Fibroblast of lung (primary cell): ENCODE results near the gene TLN1. TPM values are rescaled to one million over a fixed set of nuclear protein-coding genes. Genes with fewer than 3 reads are reported as not detected.

Source experiments
- DNase-seq, 2 donors: peaks; one replicate each; pipeline versions ENCODE4 v3.0.0 to v3.0.0-alpha.2; 2010; ENCODE audit warnings: low read depth in 2 of 2
- H2AFZ ChIP-seq: 2 replicates; pipeline ENCODE4 v1.5.1; 2012; ENCODE audit warnings: low read length, control low read depth, inconsistent platforms
- H3K27ac ChIP-seq: 2 replicates; pipeline ENCODE4 v1.5.1; 2011; ENCODE audit warnings: low read length, control low read depth; ENCODE audit not compliant: insufficient read depth
- H3K27me3 ChIP-seq: 2 replicates; pipeline ENCODE4 v1.5.1; 2011; ENCODE audit warnings: mild to moderate bottlenecking, low read length; ENCODE audit not compliant: control insufficient read depth, insufficient read depth
- H3K36me3 ChIP-seq: 2 replicates; pipeline ENCODE4 v1.5.1; 2011; ENCODE audit warnings: low read length; ENCODE audit not compliant: control insufficient read depth, insufficient read depth
- H3K4me1 ChIP-seq: 2 replicates; pipeline ENCODE4 v1.5.1; 2011; ENCODE audit warnings: low read length; ENCODE audit not compliant: control insufficient read depth, insufficient read depth; ENCODE audit errors: extremely low read depth
- H3K4me2 ChIP-seq: 2 replicates; pipeline ENCODE4 v1.5.1; 2011; ENCODE audit warnings: low read length, control low read depth; ENCODE audit not compliant: insufficient read depth; ENCODE audit errors: extremely low read depth
- H3K4me3 ChIP-seq, 4 experiments: fragments of 200-600 bp in 1 of 4; sonication (generic) in 1 of 4; replicated peaks in 1 of 4; 2 replicates each; pipeline ENCODE4 v1.5.1; 2011 to 2016; ENCODE audit warnings: low read length in 4 of 4, low read depth in 3 of 4, mild to moderate bottlenecking in 3 of 4, control low read depth in 2 of 4, inconsistent platforms in 1 of 4, mixed read lengths in 1 of 4; ENCODE audit not compliant: insufficient read depth in 1 of 4; ENCODE audit errors: control extremely low read depth in 1 of 4
- H3K79me2 ChIP-seq: 2 replicates; pipeline ENCODE4 v1.5.1; 2012; ENCODE audit warnings: mild to moderate bottlenecking, low read length, inconsistent platforms; ENCODE audit not compliant: control insufficient read depth, insufficient read depth
- H3K9ac ChIP-seq: 2 replicates; pipeline ENCODE4 v1.5.1; 2011; ENCODE audit warnings: mild to moderate bottlenecking, low read length, control low read depth; ENCODE audit not compliant: insufficient read depth
- H3K9me3 ChIP-seq: 2 replicates; pipeline ENCODE4 v1.5.1; 2012; ENCODE audit warnings: low read depth, low read length; ENCODE audit not compliant: control insufficient read depth, insufficient read depth
- H4K20me1 ChIP-seq: 2 replicates; pipeline ENCODE4 v1.5.1; 2011; ENCODE audit warnings: low read length; ENCODE audit not compliant: control insufficient read depth, insufficient read depth; ENCODE audit errors: extremely low read depth
- CTCF ChIP-seq, 2 donors: IDR thresholded peaks in 1 of 2; conservative IDR thresholded peaks in 1 of 2; 1 replicate in 1 of 2; 2 replicates in 1 of 2; pipeline ENCODE4 v1.5.1; 2011 to 2012; ENCODE audit warnings: low read length in 2 of 2, control low read depth in 1 of 2, inconsistent platforms in 1 of 2, low read depth in 1 of 2, mild to moderate bottlenecking in 1 of 2
- EZH2 ChIP-seq: IDR thresholded peaks from 2 replicates; pipeline ENCODE4 v1.5.1; 2012; ENCODE audit warnings: low read length, control low read depth, mild to moderate bottlenecking; ENCODE audit errors: missing control alignments
- polyA plus RNA-seq, 2 donors: library from polyadenylated mRNA; depleted of rRNA in 1 of 2; stranded (reverse) in 1 of 2; unstranded in 1 of 2; fragments of >200 nt; gene quantifications; 2 replicates each; pipeline ENCODE4 v1.2.1, GENCODE V29; 2011 to 2012; ENCODE audit warnings: missing spikeins in 1 of 2
- total RNA-seq: library from RNA; depleted of rRNA; stranded (reverse); fragments of >200 nt; gene quantifications from 2 replicates; pipeline ENCODE4 v1.2.1, GENCODE V29; 2014

The TLN1 gene
- total and polyA plus RNA-seq, 2 donors (not counting 1 experiment from before 2014, with no cell fraction given), result 214 to 405 TPM

GRCh38 chr9:35738924-35739323, 6.9 kb upstream of the TLN1 start:
- Histone ChIP-seq H3K9me3 (no peaks in the 10 kb centered on the region), H3K4me3 (no peak overlapping the region), H3K4me2 (no peak overlapping the region), H3K4me1 (peaks cover 5% of the 10 kb centered on the region), H3K27ac (no peak overlapping the region), H3K9ac (no peak overlapping the region), H3K27me3 (no peaks in the 10 kb centered on the region), H4K20me1 (no peaks in the 10 kb centered on the region), H3K79me2 (peaks cover 10% of the 10 kb centered on the region), H3K36me3 (peaks cover 54% of the 10 kb centered on the region), H2AFZ (no peak overlapping the region)
- TF ChIP-seq CTCF (conservative IDR thresholded peaks at IDR 0.05 in 1 of 2, IDR thresholded peaks at IDR 0.05 in 1 of 2; ENCODE audit: low read depth in 1 of 2, low read length in 2 of 2), result no peak
- no peak for TF ChIP-seq EZH2
- no peak for DNase-seq

GRCh38 chr9:35738186-35738585, 6.2 kb upstream of the TLN1 start:
- Histone ChIP-seq H3K9me3 (no peaks in the 10 kb centered on the region), H3K27me3 (no peaks in the 10 kb centered on the region), H3K4me1 (peaks cover 6% of the 10 kb centered on the region), H3K36me3 (peaks cover 52% of the 10 kb centered on the region), H3K4me3 (no peak overlapping the region), H3K4me2 (no peak overlapping the region), H3K79me2 (peaks cover 18% of the 10 kb centered on the region), H2AFZ (no peak overlapping the region), H3K9ac (no peak overlapping the region), H4K20me1 (no peaks in the 10 kb centered on the region), H3K27ac (no peak overlapping the region)
- TF ChIP-seq CTCF (conservative IDR thresholded peaks at IDR 0.05 in 1 of 2, IDR thresholded peaks at IDR 0.05 in 1 of 2; ENCODE audit: low read depth in 1 of 2, low read length in 2 of 2), result no peak
- no peak for TF ChIP-seq EZH2
- no peak for DNase-seq

- no peak overlapping the region for H3K4me3 ChIP-seq
- H3K4me2 ChIP-seq, result no peak overlapping the region
- DNase-seq, result no peak
- TF ChIP-seq EZH2 (no peak), CTCF (conservative IDR thresholded peaks at IDR 0.05 in 1 of 2, IDR thresholded peaks at IDR 0.05 in 1 of 2; ENCODE audit: low read depth in 1 of 2, low read length in 2 of 2) (no peak)
- peaks cover 6% of the 10 kb centered on the region for H3K4me1 ChIP-seq
- H2AFZ ChIP-seq, result no peak overlapping the region
- peaks cover 24% of the 10 kb centered on the region for H3K79me2 ChIP-seq
- H3K36me3 ChIP-seq, result peaks cover 48% of the 10 kb centered on the region
- no peaks in the 10 kb centered on the region for H3K27me3 ChIP-seq
- H3K27ac ChIP-seq, result no peak overlapping the region
- no peaks in the 10 kb centered on the region for H3K9me3 ChIP-seq
- H3K9ac ChIP-seq, result no peak overlapping the region
- H4K20me1 ChIP-seq, result no peaks in the 10 kb centered on the region
Observed at GRCh38 chr9:35737143-35737542, 5.1 kb upstream of the TLN1 start.
